HepG2 (cell line): ENCODE data around the gene TMEM238. TPM values are rescaled to one million over a fixed set of nuclear protein-coding genes. Genes with fewer than 3 reads are reported as not detected.

ENCODE experiments used
- AGO1 ChIP-seq: fragments of 200-400 bp; formaldehyde crosslinking; IDR thresholded peaks from 2 replicates; pipeline ENCODE4 v1.6.1; 2017; ENCODE audit warnings: mild to moderate bottlenecking, low read depth, low read length, moderate library complexity; ENCODE audit not compliant: poor library complexity, severe bottlenecking
- FOXM1 ChIP-seq: sonication (generic); formaldehyde crosslinking; IDR thresholded peaks from 2 replicates; pipeline ENCODE4 v1.5.0; 2020; ENCODE audit warnings: missing genetic modification reagents
- ISL2 ChIP-seq: sonication (generic); formaldehyde crosslinking; IDR thresholded peaks from 2 replicates; pipeline ENCODE4 v1.5.0; 2020; ENCODE audit warnings: missing genetic modification reagents
- NFYC ChIP-seq: IDR thresholded peaks from 2 replicates; pipeline ENCODE4 v1.6.1; 2016; ENCODE audit warnings: missing genetic modification reagents, missing compliant biosample characterization
- NR2F6 ChIP-seq, 2 experiments: IDR thresholded peaks; 2 replicates each; pipeline ENCODE4 v1.6.1; 2016; ENCODE audit warnings: antibody characterized with exemption in 1 of 2, mild to moderate bottlenecking in 1 of 2
- SP4 ChIP-seq: sonication (generic); formaldehyde crosslinking; IDR thresholded peaks from 2 replicates; pipeline ENCODE4 v1.8.1; 2023; ENCODE audit warnings: mild to moderate bottlenecking, missing genetic modification reagents
- ZBTB3 ChIP-seq: sonication (generic); formaldehyde crosslinking; IDR thresholded peaks from 2 replicates; pipeline ENCODE4 v1.4.0; 2020; ENCODE audit warnings: low read depth, mild to moderate bottlenecking, moderate library complexity, missing genetic modification reagents, borderline replicate concordance
- ZFP1 ChIP-seq: IDR thresholded peaks from 2 replicates; pipeline ENCODE4 v1.6.1; 2016
- ZNF335 ChIP-seq: sonication (generic); formaldehyde crosslinking; IDR thresholded peaks from 2 replicates; pipeline ENCODE4 v1.4.0; 2020; ENCODE audit warnings: missing genetic modification reagents
- ZNF431 ChIP-seq: sonication (generic); formaldehyde crosslinking; IDR thresholded peaks from 2 replicates; pipeline ENCODE4 v1.9.0; 2022; ENCODE audit warnings: missing genetic modification reagents, low read depth, mild to moderate bottlenecking, borderline replicate concordance
- ZNF546 ChIP-seq: sonication (generic); formaldehyde crosslinking; conservative IDR thresholded peaks from 2 replicates; pipeline ENCODE4 v1.8.1; 2023; ENCODE audit warnings: mild to moderate bottlenecking, missing genetic modification reagents
- ZNF724P ChIP-seq: sonication (generic); formaldehyde crosslinking; IDR thresholded peaks from 2 replicates; pipeline ENCODE4 v1.8.0; 2022; ENCODE audit warnings: missing genetic modification reagents, borderline replicate concordance
- ZNF766 ChIP-seq: sonication (generic); formaldehyde crosslinking; IDR thresholded peaks from 2 replicates; pipeline ENCODE4 v1.5.0; 2020; ENCODE audit warnings: missing genetic modification reagents, borderline replicate concordance
- ZNF781 ChIP-seq: sonication (generic); formaldehyde crosslinking; IDR thresholded peaks from 2 replicates; pipeline ENCODE4 v1.5.1; 2020; ENCODE audit warnings: borderline replicate concordance, mild to moderate bottlenecking, missing genetic modification reagents; ENCODE audit errors: not compliant biosample characterization
- ZSCAN20 ChIP-seq: sonication (generic); formaldehyde crosslinking; IDR thresholded peaks from 2 replicates; pipeline ENCODE4 v1.4.0; 2020; ENCODE audit warnings: missing genetic modification reagents, mild to moderate bottlenecking, borderline replicate concordance
- ZSCAN29 ChIP-seq: sonication (generic); formaldehyde crosslinking; conservative IDR thresholded peaks from 2 replicates; pipeline ENCODE4 v1.4.0; 2020; ENCODE audit warnings: mild to moderate bottlenecking, missing genetic modification reagents
- ZSCAN31 ChIP-seq: sonication (generic); formaldehyde crosslinking; IDR thresholded peaks from 2 replicates; pipeline ENCODE4 v1.5.0; 2020; ENCODE audit warnings: low read depth, mild to moderate bottlenecking, missing genetic modification reagents
- polyA plus RNA-seq, 8 experiments: library from polyadenylated mRNA; depleted of rRNA in 3 of 8; stranded (reverse) in 7 of 8; unstranded in 1 of 8; fragments of >200 nt; fragmentation: Illumina TruSeq in 4 of 8; extraction: Trizol in 4 of 8; gene quantifications; 2 replicates each; pipeline versions ENCODE4 v1.2.1 to v1.2.3, GENCODE V29; 2011 to 2016; ENCODE audit warnings: low read depth in 4 of 8, missing spikeins in 1 of 8, mixed read lengths in 1 of 8; ENCODE audit not compliant: insufficient read depth in 1 of 8
- total RNA-seq, 5 experiments: library from RNA; depleted of rRNA; stranded (reverse); fragments of >200 nt; fragmentation: Illumina TruSeq; extraction: Trizol; gene quantifications; 2 replicates each; pipeline ENCODE4 v1.2.3, GENCODE V29; 2016; ENCODE audit warnings: low read depth in 1 of 5
- TF ChIP-seq, protein P1 (sequence below): IDR thresholded peaks from 2 replicates; pipeline ENCODE4 v1.6.1; 2016; ENCODE audit warnings: mild to moderate bottlenecking
- TF ChIP-seq, protein P2 (sequence below): sonication (generic); formaldehyde crosslinking; conservative IDR thresholded peaks from 2 replicates; pipeline ENCODE4 v1.8.0; 2022; ENCODE audit warnings: missing genetic modification reagents
- TF ChIP-seq, protein P3 (sequence below): IDR thresholded peaks from 2 replicates; pipeline ENCODE4 v1.6.1; 2012; ENCODE audit warnings: inconsistent platforms
- TF ChIP-seq, protein P4 (sequence below): fragments of 450-650 bp; IDR thresholded peaks from 2 replicates; pipeline ENCODE4 v1.6.1; 2017; ENCODE audit warnings: mild to moderate bottlenecking

The TMEM238 gene
- total and polyA plus RNA-seq, 2 of the 13 experiments (the other 11 are each of a cell fraction or from before 2014, with no cell fraction given) = not detected

DNA sequence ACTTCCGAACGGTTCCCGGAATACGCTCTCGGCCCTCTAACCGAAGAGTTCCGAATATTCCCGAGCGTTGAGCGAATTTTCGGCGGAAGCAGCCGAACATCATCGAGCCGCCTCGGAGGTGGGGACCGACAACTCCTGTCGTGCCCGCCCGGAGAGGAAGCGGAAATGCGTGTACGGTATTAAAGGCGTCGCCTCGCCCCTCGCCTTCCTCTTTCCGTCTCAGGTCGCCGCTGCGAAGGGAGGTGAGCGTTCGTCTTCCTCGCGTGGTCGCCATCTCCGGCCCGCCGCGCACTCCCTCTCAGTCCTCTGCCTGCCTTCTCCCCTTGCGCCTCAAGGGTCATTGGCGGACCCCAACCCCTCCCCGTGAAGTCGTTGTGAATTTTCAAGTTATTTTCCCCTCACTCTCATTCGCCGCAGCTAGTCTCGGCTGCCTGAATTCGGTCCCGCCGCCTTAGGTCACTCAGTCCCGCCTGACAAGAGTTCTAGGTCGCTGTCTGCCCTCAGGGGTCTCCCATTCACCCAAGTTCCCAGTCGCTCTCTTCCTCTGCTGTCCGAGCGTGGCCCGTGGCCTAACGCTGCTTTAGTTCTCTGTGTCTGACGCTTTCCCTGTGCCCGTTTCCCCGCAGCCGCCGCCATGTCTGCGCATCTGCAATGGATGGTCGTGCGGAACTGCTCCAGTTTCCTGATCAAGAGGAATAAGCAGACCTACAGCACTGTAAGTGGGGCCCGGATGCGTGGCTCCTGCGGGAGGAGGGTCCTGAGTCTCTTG lies 1.8 kb upstream of the TMEM238 start, which contains the start of gene RPL28 (continued):
- peak; percentile 78; the same call in 1 of the 2 replicates for TF ChIP-seq ZNF724P (CRISPR knock-in tag)
- TF ChIP-seq ZNF335 (CRISPR knock-in tag) = no peak
- TF ChIP-seq ZNF766 (CRISPR knock-in tag) = peak; percentile 70; the same call in 1 of the 2 replicates
- TF ChIP-seq ZSCAN20 = no peak
- no peak for TF ChIP-seq FOXM1 (CRISPR knock-in tag)
- TF ChIP-seq ZNF431 = no peak
- TF ChIP-seq, protein P1, sequence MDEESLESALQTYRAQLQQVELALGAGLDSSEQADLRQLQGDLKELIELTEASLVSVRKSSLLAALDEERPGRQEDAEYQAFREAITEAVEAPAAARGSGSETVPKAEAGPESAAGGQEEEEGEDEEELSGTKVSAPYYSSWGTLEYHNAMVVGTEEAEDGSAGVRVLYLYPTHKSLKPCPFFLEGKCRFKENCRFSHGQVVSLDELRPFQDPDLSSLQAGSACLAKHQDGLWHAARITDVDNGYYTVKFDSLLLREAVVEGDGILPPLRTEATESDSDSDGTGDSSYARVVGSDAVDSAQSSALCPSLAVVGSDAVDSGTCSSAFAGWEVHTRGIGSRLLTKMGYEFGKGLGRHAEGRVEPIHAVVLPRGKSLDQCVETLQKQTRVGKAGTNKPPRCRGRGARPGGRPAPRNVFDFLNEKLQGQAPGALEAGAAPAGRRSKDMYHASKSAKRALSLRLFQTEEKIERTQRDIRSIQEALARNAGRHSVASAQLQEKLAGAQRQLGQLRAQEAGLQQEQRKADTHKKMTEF (CRISPR knock-in tag) = peak; percentile 69; the same call in 1 of the 2 replicates
- peak; percentile 57 for TF ChIP-seq ZNF781 (CRISPR knock-in tag)
- TF ChIP-seq ZBTB3 (CRISPR knock-in tag) = no peak
- TF ChIP-seq, protein P2, sequence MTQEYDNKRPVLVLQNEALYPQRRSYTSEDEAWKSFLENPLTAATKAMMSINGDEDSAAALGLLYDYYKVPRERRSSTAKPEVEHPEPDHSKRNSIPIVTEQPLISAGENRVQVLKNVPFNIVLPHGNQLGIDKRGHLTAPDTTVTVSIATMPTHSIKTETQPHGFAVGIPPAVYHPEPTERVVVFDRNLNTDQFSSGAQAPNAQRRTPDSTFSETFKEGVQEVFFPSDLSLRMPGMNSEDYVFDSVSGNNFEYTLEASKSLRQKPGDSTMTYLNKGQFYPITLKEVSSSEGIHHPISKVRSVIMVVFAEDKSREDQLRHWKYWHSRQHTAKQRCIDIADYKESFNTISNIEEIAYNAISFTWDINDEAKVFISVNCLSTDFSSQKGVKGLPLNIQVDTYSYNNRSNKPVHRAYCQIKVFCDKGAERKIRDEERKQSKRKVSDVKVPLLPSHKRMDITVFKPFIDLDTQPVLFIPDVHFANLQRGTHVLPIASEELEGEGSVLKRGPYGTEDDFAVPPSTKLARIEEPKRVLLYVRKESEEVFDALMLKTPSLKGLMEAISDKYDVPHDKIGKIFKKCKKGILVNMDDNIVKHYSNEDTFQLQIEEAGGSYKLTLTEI = no peak
- TF ChIP-seq, protein P3, sequence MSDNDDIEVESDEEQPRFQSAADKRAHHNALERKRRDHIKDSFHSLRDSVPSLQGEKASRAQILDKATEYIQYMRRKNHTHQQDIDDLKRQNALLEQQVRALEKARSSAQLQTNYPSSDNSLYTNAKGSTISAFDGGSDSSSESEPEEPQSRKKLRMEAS = peak; percentile 73
- no peak for TF ChIP-seq ZFP1 (CRISPR knock-in tag)
- no peak for TF ChIP-seq ZSCAN29 (CRISPR knock-in tag)
- no peak for TF ChIP-seq NFYC (CRISPR knock-in tag)
- TF ChIP-seq AGO1 = no peak
- TF ChIP-seq ZNF546 (CRISPR knock-in tag) = no peak
- TF ChIP-seq, protein P4, sequence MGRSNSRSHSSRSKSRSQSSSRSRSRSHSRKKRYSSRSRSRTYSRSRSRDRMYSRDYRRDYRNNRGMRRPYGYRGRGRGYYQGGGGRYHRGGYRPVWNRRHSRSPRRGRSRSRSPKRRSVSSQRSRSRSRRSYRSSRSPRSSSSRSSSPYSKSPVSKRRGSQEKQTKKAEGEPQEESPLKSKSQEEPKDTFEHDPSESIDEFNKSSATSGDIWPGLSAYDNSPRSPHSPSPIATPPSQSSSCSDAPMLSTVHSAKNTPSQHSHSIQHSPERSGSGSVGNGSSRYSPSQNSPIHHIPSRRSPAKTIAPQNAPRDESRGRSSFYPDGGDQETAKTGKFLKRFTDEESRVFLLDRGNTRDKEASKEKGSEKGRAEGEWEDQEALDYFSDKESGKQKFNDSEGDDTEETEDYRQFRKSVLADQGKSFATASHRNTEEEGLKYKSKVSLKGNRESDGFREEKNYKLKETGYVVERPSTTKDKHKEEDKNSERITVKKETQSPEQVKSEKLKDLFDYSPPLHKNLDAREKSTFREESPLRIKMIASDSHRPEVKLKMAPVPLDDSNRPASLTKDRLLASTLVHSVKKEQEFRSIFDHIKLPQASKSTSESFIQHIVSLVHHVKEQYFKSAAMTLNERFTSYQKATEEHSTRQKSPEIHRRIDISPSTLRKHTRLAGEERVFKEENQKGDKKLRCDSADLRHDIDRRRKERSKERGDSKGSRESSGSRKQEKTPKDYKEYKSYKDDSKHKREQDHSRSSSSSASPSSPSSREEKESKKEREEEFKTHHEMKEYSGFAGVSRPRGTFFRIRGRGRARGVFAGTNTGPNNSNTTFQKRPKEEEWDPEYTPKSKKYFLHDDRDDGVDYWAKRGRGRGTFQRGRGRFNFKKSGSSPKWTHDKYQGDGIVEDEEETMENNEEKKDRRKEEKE = no peak
- peak; percentile 78 for TF ChIP-seq SP4
- peak; percentile 88; the same call in 1 of the 2 replicates for TF ChIP-seq ZSCAN31 (CRISPR knock-in tag)
- TF ChIP-seq NR2F6 (IDR thresholded peaks at IDR 0.05) = no peak
- TF ChIP-seq NR2F6 (CRISPR knock-in tag; IDR thresholded peaks at IDR 0.05) = peak; percentile 39; the same call in 1 of the 2 replicates
- no peak; the same call in 1 of the 2 replicates for TF ChIP-seq ISL2 (CRISPR knock-in tag)
